ENCODE results near the gene KCTD8. TPM values are rescaled to one million over a fixed set of nuclear protein-coding genes. Genes with fewer than 3 reads are reported as not detected.

Gene KCTD8
- total RNA-seq, 1 experiment from 2014 or later = 1.1 TPM

DNA sequence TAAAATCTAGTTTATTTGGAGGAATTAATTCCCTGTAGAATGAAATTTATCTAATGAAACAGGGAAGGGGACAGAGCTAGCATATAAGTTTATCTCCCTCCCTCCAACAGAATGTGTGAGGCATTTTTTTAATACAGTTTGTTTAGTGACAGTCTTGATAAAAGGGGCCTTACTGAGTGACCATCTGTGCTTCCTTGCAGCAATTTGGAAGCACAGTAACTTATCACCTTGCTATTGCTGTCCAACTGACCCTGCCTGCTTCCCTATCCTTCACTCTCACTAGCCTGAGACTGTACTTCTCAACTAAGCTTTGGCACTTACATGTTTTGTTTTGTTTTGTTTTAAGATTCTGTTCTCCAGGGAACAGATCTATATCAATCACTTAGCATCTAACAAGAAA lies 31.1 kb upstream of the KCTD8 start:
- Histone ChIP-seq H4K5ac (ENCODE audit: insufficient read length, low read depth, low read length) (no peak overlapping the region), H3K23ac (ENCODE audit: insufficient read length, low read depth, low read length) (no peak overlapping the region), H3K4me1 (ENCODE audit: insufficient read depth, low read length) (no peaks in the 10 kb centered on the region), H3K14ac (ENCODE audit: insufficient read depth, low read length) (no peak overlapping the region), H3K4ac (ENCODE audit: low read depth, low read length) (no peak overlapping the region), H3K18ac (ENCODE audit: insufficient read length, low read depth, low read length) (no peak overlapping the region), H2BK120ac (ENCODE audit: low read depth, low read length, poor library complexity, severe bottlenecking) (no peak overlapping the region), H3K9ac (ENCODE audit: extremely low read depth, insufficient read length, low read length) (no peak overlapping the region), H3K27ac (ENCODE audit: insufficient read length, low read depth, low read length) (no peak overlapping the region), H3K23me2 (ENCODE audit: insufficient read length, low read depth, low read length, poor library complexity, severe bottlenecking) (no peaks in the 10 kb centered on the region), H2AFZ (ENCODE audit: low read length) (no peak overlapping the region), H3K56ac (ENCODE audit: insufficient read length, low read depth, low read length) (no peak overlapping the region), H3K27me3 (ENCODE audit: insufficient read depth, low read length) (no peaks in the 10 kb centered on the region), H2BK20ac (ENCODE audit: low read depth, low read length, poor library complexity, severe bottlenecking) (no peak overlapping the region), H4K8ac (replicated peaks; ENCODE audit: insufficient read length, low read depth, low read length) (no peak overlapping the region), H3K79me2 (ENCODE audit: insufficient read depth, low read length) (no peaks in the 10 kb centered on the region), H2AK5ac (ENCODE audit: insufficient read length, low read length) (no peak overlapping the region), H3K79me1 (ENCODE audit: insufficient read depth, low read depth, low read length, poor library complexity, severe bottlenecking) (no peaks in the 10 kb centered on the region), H3T11ph (ENCODE audit: low read length) (no peak overlapping the region), H3K4me2 (ENCODE audit: insufficient read depth, insufficient read length, low read length) (no peak overlapping the region), H4K91ac (ENCODE audit: insufficient read length, low read depth, low read length) (no peak overlapping the region), H4K20me1 (ENCODE audit: control insufficient read depth, insufficient read depth, insufficient read length) (no peaks in the 10 kb centered on the region), H2BK5ac (ENCODE audit: insufficient read length, low read length) (no peak overlapping the region), H2BK15ac (ENCODE audit: low read depth, low read length) (no peak overlapping the region), H3K9me3 (ENCODE audit: control insufficient read depth, low read depth, low read length) (no peaks in the 10 kb centered on the region), H2BK12ac (ENCODE audit: insufficient read length, low read depth, low read length) (no peak overlapping the region)
- Mint-ChIP-seq H3K4me3 (no peak overlapping the region), H3K27me3 (ENCODE audit: low read depth) (no peaks in the 10 kb centered on the region), H3K4me1 (no peaks in the 10 kb centered on the region), H3K9me3 (peaks cover 7 to 9% of the 10 kb centered on the region in 2 experiments), H3K27ac (no peak overlapping the region), H3K36me3 (ENCODE audit: insufficient read depth in 1 of 3, low read depth in 3 of 3) (peaks cover 0 to 5% (median 1%) of the 10 kb centered on the region in 3 experiments; a peak in 2 of 7 replicates)
- TF ChIP-seq, protein P1, sequence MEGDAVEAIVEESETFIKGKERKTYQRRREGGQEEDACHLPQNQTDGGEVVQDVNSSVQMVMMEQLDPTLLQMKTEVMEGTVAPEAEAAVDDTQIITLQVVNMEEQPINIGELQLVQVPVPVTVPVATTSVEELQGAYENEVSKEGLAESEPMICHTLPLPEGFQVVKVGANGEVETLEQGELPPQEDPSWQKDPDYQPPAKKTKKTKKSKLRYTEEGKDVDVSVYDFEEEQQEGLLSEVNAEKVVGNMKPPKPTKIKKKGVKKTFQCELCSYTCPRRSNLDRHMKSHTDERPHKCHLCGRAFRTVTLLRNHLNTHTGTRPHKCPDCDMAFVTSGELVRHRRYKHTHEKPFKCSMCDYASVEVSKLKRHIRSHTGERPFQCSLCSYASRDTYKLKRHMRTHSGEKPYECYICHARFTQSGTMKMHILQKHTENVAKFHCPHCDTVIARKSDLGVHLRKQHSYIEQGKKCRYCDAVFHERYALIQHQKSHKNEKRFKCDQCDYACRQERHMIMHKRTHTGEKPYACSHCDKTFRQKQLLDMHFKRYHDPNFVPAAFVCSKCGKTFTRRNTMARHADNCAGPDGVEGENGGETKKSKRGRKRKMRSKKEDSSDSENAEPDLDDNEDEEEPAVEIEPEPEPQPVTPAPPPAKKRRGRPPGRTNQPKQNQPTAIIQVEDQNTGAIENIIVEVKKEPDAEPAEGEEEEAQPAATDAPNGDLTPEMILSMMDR (conservative IDR thresholded peaks at IDR 0.05) = no peak
- DNase-seq = no peak

All from H9 (cell line).